HG03060 (cell line): ENCODE results near the gene THAP5.
"Not testable (repeated sequence)": the region's sequence is repeated elsewhere in the genome, so short reads cannot be mapped to it uniquely, and the experiment has no call there.

Experiments used
- ATAC-seq: cut with Tn5 transposase; IDR thresholded peaks from one replicate; pipeline ENCODE4 v1.9.1; 2021; ENCODE audit warnings: low read depth, moderate number of reproducible peaks; ENCODE audit not compliant: unreplicated experiment

The THAP5 gene

DNA sequence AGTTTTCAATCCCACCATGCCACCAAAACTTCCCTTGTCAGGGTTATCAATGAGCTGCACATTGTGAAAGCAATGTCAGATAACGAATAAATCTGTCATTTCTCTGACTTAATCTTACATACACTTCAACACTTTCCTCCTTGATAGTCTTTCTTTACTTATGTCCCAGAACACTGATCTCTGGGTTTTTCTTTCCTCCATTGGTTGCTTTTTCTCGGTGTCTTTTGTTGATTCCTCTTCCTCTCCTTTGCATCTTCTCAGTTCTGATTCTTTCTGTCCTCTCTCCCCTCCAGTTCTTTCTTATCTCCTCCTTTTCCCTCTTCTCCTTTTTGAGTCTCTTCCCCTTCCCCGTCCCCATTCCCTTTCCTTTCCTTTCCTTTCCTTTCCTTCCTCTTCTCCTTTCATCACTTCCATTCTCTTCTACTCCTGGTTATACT, 16.8 kb upstream of the THAP5 start:
- ATAC-seq: no peak

DNA sequence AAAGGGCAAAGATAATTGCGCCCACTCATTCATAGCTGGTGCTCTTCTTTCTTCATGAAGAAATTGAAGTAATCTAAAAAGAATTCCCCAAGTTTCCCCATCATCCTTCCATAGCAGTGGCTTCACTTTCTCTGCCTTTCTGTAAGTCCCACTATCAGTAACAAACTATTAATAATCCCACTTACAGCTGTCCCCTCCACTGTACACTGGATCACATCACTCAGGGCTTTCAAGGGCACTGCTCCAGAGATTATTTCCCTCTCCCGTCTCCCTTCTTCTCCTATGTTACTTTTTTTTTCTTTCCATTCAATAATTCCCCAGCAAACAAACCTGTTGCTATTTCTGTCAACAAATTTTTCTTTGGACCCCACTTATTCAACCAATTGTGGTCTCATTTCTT, 16.3 kb upstream of the THAP5 start:
- ATAC-seq: no peak

DNA sequence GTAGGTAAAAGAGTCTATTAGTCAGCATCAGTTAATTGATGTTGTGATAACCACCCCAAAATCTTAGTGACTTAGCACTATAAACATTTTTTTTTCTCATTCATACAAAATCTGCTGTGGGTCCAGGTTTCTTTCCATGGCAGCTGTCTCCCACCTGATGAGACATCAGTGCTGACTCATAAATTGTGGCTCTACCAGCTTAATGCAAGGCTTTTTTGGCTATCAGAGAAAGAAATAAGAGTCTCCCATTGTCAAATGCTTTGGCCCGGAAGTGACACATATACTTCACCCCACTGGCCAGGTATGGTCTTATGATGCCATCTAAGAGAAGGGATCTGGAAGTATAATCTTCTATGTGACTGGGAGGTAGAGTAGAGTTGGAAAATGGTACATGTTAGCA, 14.7 kb upstream of the THAP5 start:
- no peak for ATAC-seq

DNA sequence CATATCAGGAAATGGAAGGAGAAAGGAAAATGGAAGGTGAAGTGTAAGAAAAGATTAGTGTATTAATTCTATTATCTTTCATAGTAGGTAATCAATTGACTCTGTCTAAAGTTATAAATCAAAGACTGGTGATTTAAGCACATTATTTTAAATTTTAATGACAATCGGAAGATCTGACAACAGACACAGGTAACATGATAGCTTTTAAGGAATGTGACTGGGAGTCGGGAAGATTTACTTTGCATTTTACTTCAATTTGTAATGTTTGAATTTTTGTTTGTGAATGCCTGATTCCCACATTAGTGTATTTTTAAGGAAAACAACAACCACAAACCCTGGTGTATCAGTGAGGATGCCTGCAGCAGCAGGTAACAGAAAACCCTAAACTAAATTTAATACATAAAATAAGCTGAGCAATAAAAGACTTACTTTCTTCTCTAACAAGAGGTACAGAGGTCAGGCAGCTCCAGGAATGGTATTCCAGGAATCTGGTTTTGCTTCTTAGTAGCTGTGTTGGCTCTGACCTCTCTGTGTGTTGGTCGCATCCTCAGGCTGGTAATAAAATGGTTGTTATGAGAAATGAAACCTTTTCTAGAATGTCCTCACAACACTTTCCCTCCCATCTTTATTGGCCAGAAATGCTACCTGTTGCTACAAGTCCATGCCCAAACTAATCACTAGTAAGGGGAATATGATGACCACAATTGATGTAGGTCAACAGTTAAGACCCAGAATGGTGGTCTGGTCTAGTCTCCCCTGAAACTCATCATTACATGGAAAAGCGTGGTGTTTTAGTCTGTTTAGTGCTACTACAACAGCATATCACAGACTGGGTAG, 12.4 kb upstream of the THAP5 start:
- no peak for ATAC-seq

DNA sequence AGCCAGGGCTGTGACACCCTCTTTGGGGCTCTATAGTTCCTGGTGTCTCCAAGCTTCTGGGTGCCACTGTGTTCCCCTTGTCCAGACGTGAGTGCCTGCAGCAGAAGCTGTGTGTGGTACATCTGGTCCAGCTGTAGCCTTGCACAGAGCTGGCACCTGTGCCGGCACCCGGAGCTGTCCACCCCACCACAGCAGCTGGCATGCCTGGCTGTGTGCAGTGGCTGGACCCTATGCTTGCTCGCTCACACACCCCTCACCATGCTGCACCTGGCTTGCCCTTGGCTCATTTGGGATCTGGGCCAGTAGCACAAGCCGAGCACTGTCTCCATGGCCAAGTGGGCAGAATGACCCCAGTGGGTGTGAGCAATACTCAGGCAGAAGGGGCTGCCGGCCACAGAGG, 10.8 kb upstream of the THAP5 start:
- no peak for ATAC-seq

DNA sequence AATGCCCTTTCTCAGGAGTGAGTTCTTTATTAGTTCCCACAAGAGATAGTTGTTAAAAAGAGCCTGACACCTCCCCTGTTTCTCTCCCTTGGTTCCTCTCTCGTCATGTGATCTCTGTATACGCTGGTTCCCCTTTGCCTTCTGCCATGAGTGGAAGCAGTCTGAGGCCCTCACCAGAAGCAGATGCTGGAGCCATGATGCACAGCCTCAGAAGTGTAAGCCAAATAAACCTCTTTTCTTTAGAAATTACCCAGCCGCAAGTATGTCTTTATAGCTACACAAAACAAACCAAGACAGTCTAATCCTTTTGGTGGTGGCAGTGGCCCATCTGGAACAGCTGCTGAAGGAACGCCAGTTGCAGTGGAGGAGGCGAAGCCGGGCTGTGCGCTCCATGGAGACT, 9.4 kb upstream of the THAP5 start:
- no peak for ATAC-seq

DNA sequence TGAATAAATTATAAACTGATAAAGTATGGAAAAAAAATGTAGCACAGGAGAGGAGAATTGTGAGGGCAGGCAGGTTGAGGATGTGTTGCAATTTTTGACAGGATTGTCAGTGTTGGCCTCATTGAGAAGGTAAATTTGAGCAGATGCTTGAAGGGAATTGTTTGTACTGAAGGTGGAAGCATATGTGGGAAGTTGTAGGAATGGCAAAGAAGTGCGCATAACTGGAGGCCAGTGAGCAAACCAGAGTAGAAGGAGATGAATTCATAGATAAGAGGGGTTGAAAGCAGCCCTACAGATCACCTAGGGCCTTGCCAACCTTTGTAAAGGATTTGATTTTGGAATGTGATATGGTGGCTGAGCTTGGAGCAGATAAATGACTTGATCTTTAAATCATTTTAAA, 6.6 kb upstream of the THAP5 start:
- no peak for ATAC-seq

DNA sequence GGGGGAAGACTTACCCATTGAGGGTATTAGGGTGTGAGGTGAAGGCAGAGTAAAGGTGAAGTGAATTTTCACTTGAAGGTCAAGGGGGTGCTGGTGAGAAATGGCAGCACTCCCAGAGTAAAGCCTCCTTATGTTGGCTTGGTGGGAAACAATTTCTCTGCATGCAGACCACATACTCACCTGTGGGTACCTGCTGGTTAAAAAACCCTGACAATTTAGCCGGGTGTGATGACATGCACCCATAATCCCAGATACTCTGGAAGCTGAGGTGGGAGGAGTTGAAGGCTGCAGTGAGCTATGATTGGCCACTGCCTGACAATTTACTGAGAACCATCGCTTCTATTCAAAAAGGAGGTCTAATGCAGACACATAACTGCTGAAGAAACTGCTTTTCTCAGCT, 5.7 kb upstream of the THAP5 start:
- no peak for ATAC-seq

DNA sequence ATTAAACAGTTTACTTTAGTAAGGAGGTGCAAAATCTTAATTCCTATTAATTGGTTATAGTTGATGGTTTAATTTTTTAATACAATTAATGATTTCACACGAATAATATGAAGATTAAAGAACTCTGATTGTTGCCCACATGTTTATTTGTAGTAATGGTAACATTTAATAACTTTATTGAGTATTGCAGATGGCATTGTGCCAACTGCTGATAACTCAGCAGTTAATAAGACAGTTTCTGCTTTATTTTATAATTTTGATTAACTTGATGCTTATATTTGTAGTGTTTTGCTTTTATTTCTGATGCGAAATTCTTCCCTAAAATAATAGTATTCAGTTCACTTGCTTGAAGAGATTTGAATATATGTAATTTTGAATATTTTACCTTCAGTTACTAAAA, 3.0 kb upstream of the THAP5 start:
- no peak for ATAC-seq

DNA sequence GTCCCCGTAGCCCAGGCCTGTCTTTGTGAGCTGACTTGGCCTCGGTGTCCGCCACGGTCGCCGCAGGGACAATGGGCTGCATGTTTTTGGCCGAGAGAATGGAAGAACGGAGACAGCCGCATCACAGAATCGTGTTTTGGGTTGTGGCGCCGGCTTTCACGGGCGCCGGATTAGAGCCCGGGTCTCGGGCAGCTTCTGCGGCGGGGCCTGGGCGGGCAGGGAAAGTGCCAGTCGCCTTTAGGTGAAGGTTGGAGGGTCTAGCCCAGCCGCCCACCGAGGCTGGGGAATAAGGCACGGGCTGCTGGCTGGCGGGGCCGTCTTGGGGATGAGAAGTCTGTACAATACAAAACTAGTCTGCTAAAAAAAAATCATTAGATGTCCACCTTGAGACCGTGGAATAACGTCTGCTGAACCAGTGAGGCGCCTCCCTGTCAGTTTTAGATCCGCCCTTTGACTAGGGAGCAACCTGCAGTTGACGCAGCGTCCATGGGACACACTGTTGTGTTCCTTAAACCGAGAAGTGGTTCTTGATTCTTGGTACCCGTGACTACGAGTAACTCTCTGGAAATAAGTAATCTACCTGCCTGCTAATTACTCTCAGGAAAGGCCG, 745 bp upstream of the THAP5 start:
- no peak for ATAC-seq

DNA sequence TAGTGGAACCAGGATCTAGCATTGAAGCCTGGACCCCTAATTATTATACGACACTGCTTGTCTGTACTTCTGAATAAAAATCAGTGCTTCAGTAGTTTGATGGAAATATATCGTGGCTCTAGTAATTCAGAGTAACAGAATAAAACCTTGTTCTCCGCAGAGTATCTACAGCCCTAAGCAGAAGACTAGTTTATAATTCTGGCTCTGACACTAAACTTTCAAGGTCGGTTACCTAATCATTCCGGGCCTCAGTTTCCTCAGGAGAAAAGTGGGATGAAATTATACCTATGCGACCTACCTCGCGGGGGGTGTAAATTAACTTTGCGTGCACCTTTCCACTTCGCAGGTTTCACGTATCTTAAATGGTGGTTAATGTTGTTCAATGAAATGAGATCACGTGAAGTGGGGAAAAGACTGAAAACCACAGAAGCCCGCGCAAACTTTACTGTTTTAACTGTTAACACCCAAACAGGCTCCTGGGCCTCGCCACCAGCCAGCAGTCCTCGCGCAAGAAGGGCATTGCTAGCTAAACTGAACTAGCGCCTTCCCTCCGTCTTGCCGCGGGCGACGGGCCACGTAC, 615 bp downstream of the THAP5 start:
- no peak for ATAC-seq

DNA sequence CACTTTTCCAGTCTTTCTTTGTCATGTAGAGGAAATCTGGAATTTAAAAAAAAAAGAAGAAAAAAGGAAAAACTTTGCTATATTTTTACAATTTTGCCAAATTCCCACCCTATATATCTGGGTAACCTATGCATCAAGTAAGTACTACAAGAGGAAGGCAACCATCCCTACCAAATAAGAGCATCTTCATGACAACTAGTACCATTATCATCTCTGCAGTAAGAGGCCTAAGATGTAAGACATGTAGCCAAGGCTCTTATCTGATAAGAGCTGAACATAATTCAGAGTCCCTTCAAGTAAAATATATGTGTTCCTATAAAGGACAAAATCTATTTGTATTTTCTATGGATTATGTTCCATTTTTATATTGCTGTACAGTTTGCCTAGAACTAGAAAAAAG, 3.5 kb downstream of the THAP5 start:
- no peak for ATAC-seq

DNA sequence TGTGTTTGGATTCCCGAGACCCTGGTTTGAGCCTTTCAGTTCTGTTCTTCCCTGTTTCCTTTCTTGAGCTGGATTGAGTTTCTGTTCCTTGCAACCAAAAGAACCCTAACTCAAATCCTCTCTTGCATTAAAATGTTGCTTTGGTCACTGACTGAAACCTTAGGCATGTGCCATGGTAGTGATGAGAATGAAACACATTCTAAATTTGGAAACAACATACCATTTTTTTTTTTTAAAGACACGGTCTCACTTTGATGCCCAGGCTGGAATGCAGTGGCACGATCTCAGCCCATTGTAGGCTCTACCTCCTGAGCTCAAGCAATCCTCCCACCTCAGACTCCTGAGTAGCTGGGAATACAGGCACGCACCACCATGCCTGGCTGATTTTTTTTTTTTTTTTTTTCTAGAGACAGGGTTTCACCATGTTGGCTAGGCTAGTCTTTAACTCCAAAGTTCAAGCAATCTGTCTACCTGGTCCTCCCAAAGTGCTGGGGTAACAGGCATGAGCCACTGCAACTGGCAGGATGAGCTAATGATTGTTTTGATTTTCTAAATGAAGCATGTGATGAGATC, 8.4 kb downstream of the THAP5 start:
- ATAC-seq: no peak

DNA sequence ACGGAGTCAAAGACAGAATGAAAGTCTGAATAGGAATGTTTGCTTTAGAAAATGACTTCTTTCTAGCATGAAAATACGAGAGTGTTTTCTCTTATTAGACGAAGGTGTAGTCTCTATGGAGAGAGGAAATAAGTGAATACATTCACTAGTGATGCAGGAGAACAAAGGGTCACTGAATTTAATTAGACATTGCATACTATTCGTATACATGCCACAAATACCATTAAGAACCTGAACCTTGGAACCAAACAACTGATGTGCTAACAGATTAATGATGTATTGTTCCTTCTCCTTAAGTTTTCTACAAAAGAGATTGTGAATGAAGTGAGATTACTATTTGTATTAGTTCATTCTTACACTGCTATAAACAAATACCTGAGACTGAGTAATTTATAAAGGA, 10.3 kb downstream of the THAP5 start:
- ATAC-seq: no peak

DNA sequence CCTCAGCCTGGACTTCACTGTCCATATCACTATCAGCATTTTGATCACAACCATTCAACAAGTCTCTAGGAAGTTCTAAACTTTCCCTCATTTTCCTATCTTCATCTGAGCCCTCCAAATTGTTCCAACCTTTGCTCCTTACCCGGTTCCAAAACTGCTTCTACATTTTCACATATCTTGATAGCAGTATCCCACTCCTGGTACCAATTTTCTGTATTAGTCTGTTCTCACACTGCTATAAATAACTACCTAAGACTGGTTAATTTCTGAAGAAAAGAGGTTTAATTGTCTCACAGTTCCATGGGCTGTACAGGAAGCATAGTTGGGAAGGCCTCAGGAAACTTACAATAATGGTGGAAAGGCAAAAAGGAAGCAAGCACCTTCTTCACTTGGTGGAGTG, 11.9 kb downstream of the THAP5 start:
- ATAC-seq: no peak

DNA sequence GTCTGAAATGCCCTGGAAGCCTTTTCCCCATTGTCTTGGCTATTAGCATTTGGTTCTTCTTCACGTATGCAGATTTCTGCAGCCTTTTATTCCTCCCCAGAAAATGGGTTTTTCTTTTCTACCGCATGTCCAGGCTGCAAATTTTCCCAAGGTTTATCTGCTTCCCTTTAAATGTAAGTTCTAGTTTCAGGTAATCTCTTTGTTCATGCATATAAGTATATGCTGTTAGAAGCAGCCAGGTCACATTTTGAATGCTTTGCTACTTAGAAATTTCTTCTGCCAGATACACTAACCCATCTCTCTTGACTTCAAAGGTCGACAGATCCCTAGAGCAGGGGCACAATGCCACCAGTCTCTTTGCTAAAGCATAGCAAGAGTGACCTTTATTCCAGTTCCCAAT, 12.3 kb downstream of the THAP5 start:
- no peak for ATAC-seq

DNA sequence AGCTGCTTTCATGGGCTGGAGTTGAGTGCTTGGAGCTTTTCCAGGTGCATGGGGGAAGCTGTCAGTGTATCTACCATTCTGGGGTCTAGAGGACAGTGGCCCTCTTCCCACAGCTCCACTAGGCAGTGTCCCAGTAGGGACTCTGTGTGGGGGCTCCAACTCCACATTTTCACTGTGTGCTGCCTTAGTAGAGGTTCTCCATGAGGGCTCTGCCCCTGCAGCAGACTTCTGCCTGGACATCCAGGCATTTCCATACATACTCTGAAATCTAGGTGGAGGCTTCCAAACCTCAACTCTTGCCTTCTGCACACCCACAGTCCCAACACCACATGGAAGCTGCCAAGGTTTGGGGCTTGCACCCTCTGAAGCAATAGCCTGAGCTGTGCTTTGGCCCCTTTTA, 12.8 kb downstream of the THAP5 start:
- ATAC-seq: not testable (repeated sequence)

DNA sequence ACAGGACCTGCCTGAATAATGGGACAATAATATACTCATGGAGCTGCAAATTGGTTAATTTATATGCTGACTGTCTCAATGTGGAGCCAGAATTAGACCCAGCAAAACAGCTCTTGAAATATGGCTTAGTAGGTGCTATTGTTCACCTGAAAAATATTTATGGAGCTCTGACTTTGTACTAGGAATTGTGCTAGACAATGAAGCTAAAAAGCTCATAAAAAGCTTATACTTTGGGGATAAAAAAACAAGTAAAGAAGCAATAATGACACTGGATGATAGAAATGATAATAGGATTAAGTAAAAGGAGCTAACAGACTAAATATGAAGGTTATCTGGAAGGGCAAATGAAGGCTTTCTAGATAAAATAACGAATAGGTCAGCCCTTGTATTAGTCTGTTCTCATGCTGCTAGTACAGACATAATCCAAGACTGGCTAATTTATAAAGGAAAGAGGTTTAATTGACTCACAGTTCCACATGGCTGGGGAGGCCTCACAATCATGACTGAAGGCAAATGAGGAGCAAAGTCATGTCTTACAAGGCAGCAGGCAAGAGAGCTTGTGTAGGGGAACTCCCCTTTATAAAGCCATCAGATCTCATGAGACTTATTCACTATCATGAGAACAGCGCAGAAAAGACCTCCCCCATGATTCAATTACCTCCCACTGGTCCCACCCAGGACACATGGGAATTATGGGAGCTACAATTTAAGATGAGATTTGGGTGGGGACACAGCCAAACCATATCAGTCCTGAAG, 21.2 kb downstream of the THAP5 start:
- not testable (repeated sequence) for ATAC-seq

DNA sequence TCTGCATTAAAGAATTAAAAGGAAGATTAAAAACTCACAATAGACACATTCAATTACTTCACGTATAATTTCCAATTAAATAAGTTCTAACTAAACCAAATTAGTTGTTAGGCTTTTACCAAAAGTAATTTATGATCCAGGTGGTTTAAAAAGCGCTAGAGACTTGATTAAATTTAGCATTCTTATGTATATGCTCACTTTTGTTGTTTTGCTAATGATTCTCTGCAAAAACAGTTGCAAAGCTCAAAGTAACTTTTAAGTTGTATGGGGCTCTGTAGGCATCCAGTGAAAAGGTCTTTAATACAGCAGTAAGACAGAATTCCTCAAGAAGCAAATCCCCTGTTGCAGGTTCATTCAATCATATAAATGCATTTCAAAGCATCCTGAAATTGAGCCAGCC, 28.0 kb downstream of the THAP5 start:
- ATAC-seq: no peak

DNA sequence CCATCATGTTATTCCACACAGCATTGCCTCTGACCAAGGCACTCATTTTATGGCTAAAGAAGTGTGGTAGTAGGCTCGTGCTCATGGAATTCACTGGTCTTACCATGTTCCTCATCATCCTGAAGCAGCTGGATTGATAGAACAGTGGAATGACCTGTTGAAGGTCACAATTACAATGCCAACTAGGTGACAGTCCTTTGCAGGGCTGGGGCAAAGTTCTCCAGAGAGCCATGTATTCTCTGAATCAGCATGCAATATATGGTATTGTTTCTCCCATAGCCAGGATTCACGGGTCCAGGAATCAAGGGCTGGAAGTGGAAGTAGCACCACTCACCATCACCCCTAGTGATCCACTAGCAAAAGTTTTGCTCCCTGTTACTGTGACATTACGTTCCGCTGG, 30.8 kb downstream of the THAP5 start:
- ATAC-seq: not testable (repeated sequence)

DNA sequence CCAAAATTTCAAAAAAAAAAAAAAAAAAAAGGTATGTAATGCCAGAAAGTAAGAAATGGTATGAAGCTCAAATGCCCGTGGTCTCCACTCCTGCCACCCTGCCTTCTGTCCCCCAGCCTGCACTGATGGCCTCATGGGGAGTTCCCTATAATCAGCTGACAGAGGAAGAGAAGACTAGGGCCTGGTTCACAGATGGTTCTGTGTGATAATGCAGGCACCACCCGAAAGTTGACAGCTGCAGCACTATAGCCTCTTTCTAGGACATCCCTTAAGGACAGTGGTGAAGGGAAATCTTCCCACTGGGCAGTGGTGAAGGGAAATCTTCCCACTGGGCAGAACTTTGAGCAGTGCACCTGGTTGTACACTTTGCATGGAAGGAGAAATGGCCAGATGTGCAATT, 31.3 kb downstream of the THAP5 start:
- ATAC-seq: not testable (repeated sequence)
